Bone marrow (tissue), 2 donors: ENCODE results near the gene THY1.
"Not testable (repeated sequence)": the region's sequence is repeated elsewhere in the genome, so short reads cannot be mapped to it uniquely, and the experiment has no call there.

Experiments
- DNase-seq, 2 donors: peaks; one replicate each; lab custom pipeline; 2025; lab: John Stamatoyannopoulos, UW

The THY1 gene

DNA sequence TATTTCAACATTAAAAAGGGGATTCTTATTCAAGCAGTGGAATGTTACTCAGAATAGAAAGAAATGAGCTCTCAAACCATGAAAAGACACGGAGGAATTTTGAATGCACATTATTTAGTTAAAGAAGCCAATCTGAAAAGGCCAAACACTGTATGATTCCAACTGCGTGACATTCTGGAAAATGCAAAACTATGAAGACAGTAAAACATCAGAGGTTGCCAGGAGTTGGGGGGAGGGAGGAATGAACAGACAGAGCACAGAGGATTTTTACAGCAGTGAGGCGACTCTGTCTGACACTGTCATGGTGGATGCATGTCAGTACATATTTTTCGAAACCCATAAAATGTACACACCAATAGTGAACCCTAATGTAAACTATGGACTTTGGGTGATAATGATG, 22.9 kb upstream of the THY1 start:
- DNase-seq, result no peak

GRCh38 chr11:119445379-119445778, 22.4 kb upstream of the THY1 start:
- no peak for DNase-seq

- DNase-seq, result no peak
Measured at GRCh38 chr11:119441898-119442243, 18.9 kb upstream of the THY1 start.

- DNase-seq, result no peak
Measured at GRCh38 chr11:119438599-119438998, 15.6 kb upstream of the THY1 start.

- not testable (repeated sequence) for DNase-seq
Measured at GRCh38 chr11:119437521-119437920, 14.5 kb upstream of the THY1 start.

- no peak for DNase-seq
Measured at GRCh38 chr11:119436711-119437110, 13.7 kb upstream of the THY1 start.

GRCh38 chr11:119436093-119436492, 13.1 kb upstream of the THY1 start:
- no peak for DNase-seq

DNA sequence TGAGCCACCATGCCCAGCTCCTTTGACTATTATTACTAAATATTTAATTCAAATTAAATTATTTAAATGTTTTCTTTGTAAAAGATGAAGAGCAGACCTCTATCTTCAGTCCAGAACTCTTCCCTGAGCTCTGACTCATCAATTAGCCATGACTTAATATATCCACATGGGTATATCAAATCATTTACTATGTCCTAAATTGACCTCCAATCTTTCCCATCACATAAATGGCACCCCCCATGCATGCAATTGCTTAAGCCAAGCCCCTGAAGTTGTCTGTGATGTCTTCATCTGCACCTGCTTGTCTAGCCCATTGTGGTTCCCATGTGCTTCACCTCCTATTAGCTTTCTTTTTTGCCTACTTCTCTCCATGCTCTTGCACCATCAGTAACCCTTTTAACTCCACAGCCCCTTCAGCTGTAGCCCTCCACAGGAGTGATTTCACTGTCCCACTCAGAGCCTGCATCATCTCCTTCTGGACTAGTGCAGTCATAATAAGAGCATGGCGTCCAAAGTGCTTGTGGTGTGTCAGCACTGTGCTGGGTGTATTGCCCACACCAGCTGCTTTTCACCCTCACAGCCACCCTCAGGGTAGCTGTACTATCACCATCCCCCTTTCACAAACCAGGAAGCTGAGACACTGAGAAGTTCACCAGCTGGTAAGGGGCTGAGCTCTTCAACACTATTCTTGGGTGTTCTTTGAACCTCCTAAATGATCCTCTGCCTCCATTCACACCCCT, 11.8 kb upstream of the THY1 start:
- DNase-seq, result no peak

DNA sequence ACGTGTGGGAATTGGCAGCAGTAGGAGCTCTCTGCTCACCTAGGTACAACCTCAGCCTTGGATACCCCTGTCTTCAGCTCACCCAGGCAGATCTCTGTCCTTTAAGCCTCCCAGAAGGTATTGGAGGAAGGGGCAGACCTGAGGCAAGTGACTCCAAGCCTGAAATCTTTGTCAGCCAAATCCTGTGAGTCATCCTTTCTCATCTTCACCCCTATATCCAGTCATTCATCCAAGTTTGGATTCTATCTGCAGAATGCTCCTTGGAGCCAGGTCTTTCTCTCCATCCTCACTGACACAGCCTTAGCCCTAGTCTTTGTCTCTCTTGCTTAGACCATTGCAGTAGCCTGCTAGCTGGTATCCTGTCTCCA, 10.4 kb upstream of the THY1 start:
- no peak for DNase-seq

DNA sequence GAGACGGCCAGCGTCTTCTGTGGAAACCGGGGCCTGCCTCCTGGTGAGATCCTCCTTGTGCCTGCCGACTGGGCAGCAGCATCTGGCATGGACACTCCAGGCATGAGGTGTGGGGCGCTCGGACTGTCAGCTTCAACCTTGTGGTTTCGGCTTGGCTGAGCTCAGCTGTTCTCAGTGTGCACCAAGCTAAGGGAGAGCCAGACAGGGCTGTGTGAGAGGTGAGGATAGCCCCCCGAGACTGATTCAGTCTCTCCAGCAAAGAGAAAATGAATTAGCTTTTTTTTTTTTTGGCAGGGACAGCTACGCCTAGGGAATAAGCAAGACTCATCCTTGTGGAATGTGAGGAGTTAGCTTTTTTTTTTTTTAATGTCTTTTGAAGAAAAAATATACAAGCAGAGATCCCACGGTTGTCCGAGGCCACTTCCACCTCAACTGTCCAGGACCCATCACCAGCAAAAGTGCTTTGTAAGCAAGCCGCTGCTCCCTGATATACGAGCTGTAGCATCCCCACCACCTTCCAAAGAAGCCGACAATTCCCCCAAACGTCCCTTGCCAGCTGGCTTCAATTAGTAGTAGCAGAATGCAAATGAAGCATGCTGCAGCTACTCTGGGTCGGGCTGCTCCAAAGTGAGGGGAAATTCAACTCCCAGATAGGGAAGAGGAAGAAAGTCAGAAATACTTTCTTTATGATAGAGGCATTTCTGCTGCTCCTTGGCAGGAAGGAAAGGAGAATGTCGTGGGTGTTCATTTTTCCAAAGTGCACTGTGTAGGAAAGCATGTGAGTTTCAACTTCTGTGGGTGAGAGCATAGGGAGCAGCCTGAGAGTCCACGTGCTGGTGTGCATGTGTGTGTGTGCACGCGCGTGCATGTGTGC, 9.7 kb upstream of the THY1 start:
- DNase-seq, result no peak

- no peak for DNase-seq
Measured at GRCh38 chr11:119431523-119431922, 8.6 kb upstream of the THY1 start.

DNA sequence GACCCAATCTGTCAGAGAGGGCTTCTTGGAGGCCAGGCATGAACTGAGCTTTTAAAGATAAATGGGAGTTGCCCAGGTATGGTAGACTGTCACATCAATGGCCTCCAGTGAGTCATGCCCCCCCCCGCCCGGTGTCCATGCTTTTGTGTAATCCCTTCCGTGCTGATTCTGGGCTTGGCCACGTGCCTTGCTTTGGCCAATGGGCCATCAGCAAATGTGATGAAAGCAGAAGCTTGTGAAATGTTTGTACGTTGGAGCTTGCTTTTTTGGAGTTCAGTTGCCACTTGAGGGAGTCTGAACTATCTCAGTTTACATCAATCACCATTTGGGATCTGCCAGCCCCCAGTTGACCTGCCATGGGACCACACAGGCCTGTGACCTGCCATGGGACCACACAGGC, 4.3 kb upstream of the THY1 start:
- no peak for DNase-seq

GRCh38 chr11:119426142-119426541, 3.2 kb upstream of the THY1 start:
- no peak for DNase-seq

DNA sequence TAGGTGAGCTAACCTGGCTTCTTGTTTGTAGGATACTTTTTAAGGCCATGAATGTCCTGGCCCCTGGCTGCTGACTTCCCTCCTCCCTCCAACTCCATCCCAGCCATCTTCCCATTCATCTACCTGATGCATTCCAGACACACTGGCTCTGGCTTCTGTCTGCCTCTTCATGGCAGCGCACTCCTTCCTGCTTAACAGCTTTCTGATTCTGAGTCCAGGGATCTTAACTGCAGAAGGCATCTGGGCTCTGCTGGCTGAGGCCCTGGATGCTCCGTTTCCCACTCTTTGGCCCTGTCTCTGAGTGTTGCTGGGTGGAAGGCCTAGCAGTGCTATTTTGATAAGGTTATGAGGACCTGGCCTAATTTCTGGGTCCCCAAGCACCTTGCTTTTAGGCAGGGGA, 1.8 kb upstream of the THY1 start:
- no peak for DNase-seq

- DNase-seq, result no peak
Measured at GRCh38 chr11:119424276-119424675, 1.3 kb upstream of the THY1 start.

DNA sequence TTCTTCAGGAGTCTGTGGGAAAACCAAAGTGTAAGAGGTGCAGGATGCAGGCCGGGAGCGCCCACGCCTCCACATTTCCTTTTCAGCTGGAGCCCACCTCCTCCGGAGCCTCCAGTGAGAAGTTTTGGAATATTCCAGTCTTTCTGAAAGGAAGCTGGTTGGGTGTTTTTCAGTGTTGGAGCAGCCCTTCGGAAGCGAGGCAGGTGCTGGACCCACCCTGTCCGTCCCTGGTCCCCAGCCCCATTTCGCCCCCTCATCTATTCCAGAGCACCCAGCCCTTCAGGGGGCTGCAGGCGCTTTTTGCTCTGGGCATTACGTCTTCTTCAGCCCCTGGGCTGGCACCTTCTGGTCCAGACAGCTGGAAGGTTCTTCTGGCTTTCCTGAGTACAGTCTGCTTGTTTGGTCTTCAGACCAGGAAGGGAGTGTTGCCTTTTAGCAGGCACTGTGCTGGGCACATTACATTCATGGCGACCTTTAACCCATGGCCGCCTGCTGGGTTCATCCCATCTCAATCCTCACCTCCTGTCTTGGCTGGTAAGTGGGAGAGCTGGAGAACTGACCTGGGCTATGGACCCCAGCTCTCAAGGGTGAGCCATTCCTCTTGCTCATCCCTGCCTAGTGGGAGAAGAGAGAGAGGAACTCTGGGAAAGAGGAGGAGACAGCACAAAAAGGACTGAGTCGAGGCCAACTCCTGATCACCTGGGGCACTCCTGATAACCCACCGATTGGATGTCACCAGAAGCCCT, 710 bp upstream of the THY1 start:
- no peak for DNase-seq

DNA sequence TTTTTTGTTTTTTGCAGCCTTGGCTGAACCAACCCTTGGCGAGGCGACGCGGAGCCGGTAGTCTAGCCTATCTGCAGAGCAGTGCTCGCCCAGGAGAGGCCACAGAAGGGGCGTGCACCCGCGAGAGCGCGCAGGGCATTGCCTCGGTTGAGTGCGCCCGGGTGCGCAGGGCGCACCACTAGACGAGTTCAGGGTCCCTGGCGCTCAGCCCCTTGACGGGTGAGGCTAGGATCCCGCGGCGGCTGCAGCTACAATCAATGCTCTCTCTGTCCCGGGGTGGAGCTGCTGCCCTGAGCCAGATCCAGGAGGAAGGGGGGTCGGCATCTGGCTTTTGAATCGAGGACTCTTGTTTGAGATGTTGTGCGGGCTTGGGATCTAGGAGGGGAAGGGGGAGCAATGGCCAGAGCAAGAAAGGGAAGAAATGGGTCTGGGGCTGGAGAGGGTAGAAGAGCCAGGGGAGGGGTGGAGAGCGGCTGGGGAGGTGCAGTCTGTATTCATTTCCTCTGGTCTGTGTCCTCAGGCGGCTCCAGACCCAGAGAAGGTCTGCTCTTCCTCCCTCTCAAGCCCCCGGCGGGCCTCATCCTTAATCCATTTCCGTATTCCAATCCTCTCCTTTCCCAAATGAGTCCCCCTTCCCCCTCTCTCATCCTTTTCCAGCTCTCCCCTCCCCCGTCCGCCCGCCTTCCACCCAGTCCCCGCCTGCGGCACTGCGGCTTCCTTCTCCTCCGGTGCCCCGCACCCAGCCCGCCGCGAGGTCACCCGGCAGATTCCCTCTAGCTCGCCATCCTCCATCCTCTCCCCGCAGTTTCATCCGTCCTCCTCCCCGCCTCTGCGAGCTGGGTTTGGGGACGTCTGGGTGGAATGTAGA, 797 bp downstream of the THY1 start:
- DNase-seq, result no peak

DNA sequence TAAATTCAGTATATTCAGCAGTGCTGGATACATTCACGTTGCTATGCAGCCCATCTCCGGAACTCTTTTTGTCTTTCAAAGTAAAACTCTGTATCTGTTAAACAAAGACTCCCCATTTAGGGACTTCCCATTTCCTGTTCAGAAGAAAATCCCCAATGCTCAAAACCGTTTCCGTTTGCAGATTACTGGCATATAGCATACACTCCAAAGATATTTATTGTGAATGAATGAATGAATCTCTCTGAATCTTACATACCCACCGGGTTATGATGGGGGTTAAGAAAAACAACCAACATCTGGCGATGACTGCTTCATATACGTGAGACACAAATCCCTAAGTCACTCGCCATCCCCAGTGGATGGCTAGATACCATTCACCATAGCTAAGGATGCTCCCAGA, 1.6 kb downstream of the THY1 start:
- DNase-seq, result no peak

- DNase-seq, result no peak
Measured at GRCh38 chr11:119420631-119421030, 2.3 kb downstream of the THY1 start.

- no peak for DNase-seq
Measured at GRCh38 chr11:119419834-119420492, 3.0 kb downstream of the THY1 start.

- no peak for DNase-seq
Measured at GRCh38 chr11:119419246-119419645, 3.7 kb downstream of the THY1 start.
